ENCODE data around the gene EXOC6B. TPM values are rescaled to one million over a fixed set of nuclear protein-coding genes. Genes with fewer than 3 reads are reported as not detected.

Gene EXOC6B
- total and polyA plus RNA-seq, 3 donors from 2014 or later = 27.7 to 45.2 (median 31.7) TPM

DNA sequence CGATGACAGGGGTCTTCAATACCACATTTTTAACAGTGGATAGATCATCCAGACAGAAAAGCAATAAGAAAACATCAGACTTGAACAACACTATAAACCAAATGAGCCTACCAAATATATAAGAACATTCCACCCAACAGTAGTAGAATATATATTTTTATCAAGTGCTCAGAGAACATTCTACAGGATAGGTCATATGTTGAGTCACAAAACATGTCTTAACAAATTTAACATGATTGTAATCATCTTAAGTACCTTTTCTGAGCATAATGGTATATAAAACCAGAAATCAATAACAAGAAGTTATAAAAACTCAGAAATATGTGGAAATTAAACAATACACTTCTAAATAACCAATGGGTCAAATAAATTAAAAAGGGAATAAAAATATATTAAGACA, 484.2 kb downstream of the EXOC6B start:
- no peaks in the 10 kb centered on the region for H3K4me1 ChIP-seq
- intact Hi-C loops (cut with DNase I; ENCODE audit: low total_unique reads) = no loop called here
- no peaks in the 10 kb centered on the region for H3K9me3 ChIP-seq
- no peak for DNase-seq
- no peak overlapping the region for H3K27ac ChIP-seq
- H3K4me3 ChIP-seq = no peak overlapping the region
- no peak for TF ChIP-seq POLR2A (IDR thresholded peaks at IDR 0.05)
- TF ChIP-seq, protein P1, sequence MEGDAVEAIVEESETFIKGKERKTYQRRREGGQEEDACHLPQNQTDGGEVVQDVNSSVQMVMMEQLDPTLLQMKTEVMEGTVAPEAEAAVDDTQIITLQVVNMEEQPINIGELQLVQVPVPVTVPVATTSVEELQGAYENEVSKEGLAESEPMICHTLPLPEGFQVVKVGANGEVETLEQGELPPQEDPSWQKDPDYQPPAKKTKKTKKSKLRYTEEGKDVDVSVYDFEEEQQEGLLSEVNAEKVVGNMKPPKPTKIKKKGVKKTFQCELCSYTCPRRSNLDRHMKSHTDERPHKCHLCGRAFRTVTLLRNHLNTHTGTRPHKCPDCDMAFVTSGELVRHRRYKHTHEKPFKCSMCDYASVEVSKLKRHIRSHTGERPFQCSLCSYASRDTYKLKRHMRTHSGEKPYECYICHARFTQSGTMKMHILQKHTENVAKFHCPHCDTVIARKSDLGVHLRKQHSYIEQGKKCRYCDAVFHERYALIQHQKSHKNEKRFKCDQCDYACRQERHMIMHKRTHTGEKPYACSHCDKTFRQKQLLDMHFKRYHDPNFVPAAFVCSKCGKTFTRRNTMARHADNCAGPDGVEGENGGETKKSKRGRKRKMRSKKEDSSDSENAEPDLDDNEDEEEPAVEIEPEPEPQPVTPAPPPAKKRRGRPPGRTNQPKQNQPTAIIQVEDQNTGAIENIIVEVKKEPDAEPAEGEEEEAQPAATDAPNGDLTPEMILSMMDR (IDR thresholded peaks at IDR 0.05) = no peak
- no peaks in the 10 kb centered on the region for H3K36me3 ChIP-seq (ENCODE audit: low read depth, missing control alignments)
- no peaks in the 10 kb centered on the region for H3K27me3 ChIP-seq
- WGBS, 2 donors = 90 to 91% methylated on average over 1 of the region's 1 CpG

DNA sequence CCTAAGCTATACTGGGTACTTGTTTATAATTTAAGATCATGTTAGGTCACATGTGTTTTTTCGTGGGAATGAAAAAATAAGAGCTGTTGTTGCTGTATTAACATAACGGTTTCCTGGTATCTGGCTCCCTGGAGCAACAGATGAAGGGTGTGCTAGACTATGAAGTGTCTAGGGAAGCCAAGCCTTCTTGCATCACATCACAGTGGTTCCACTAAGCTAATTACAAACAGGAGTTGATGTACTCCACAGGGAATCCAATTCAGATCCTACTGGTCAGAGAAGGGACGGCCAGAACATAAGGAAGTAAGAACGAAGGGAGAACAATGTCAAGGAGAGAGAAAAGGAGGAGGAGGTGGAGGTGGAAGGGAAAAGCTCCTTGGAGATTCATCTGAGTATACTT, 485.2 kb downstream of the EXOC6B start:
- no peaks in the 10 kb centered on the region for H3K27me3 ChIP-seq
- 87 to 89% methylated on average over 4 of the region's 4 CpGs for WGBS, 2 donors
- H3K27ac ChIP-seq = no peak overlapping the region
- intact Hi-C loops (cut with DNase I; ENCODE audit: low total_unique reads) = no loop called here
- H3K4me1 ChIP-seq = no peaks in the 10 kb centered on the region
- H3K36me3 ChIP-seq (ENCODE audit: low read depth, missing control alignments) = no peaks in the 10 kb centered on the region
- TF ChIP-seq POLR2A (IDR thresholded peaks at IDR 0.05) = no peak
- TF ChIP-seq, protein P1 (IDR thresholded peaks at IDR 0.05) = no peak
- no peaks in the 10 kb centered on the region for H3K9me3 ChIP-seq
- H3K4me3 ChIP-seq = no peak overlapping the region
- no peak for DNase-seq

DNA sequence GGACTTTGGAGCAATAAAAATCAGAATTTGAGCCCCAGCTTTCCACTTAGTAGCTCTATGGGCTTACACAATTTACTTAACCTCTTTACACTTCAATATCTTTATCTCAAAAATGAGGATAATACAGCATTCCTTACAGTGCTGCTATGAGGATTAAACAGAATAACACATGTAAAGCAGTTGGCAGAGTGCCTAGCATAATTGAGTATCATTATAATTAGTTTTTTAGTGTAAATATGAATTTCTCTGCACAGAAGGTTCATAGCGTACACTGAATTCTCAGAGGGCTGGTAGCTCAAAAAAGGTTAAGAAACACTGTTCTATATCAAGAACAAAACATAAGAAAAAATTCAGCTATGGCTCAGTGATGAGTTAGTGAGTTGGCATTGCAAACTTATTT, 487.8 kb downstream of the EXOC6B start:
- Histone ChIP-seq H3K4me3 (no peak overlapping the region), H3K36me3 (ENCODE audit: low read depth, missing control alignments) (no peaks in the 10 kb centered on the region), H3K27ac (no peak overlapping the region), H3K9me3 (no peaks in the 10 kb centered on the region), H3K27me3 (no peaks in the 10 kb centered on the region), H3K4me1 (no peaks in the 10 kb centered on the region)
- no peak for DNase-seq
- TF ChIP-seq, protein P1 (IDR thresholded peaks at IDR 0.05) = no peak
- TF ChIP-seq POLR2A (IDR thresholded peaks at IDR 0.05) = no peak
- whole genome bisulfite sequencing, 2 donors = 87 to 88% methylated on average over 1 of the region's 1 CpG
- intact Hi-C loops (cut with DNase I; ENCODE audit: low total_unique reads) = no loop called here

DNA sequence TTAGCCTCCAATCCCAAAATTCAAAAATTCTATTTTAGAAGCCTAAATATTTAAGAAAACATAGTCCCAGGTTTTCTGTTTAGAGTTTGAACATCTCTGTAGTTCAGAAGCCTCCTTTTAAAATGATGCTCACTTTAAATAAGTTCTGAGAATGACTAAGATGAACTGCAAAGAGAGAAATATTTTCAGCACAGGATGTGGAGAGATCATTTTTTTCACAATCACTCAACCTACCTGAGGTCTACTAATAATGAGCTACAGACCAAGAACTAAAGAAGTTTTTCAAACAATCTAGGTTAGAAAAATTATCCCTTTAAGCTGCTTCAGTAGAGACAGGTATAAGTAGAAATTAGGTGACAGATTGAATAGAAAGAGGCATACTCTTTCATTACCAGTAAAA, 493.1 kb downstream of the EXOC6B start:
- Histone ChIP-seq H3K4me3 (no peak overlapping the region), H3K36me3 (ENCODE audit: low read depth, missing control alignments) (no peaks in the 10 kb centered on the region), H3K27me3 (no peaks in the 10 kb centered on the region), H3K27ac (no peak overlapping the region), H3K4me1 (no peaks in the 10 kb centered on the region), H3K9me3 (no peaks in the 10 kb centered on the region)
- TF ChIP-seq, protein P1 (IDR thresholded peaks at IDR 0.05) = no peak
- TF ChIP-seq POLR2A (IDR thresholded peaks at IDR 0.05) = no peak
- no peak for DNase-seq
- intact Hi-C loops (cut with DNase I; ENCODE audit: low total_unique reads) = no loop called here

DNA sequence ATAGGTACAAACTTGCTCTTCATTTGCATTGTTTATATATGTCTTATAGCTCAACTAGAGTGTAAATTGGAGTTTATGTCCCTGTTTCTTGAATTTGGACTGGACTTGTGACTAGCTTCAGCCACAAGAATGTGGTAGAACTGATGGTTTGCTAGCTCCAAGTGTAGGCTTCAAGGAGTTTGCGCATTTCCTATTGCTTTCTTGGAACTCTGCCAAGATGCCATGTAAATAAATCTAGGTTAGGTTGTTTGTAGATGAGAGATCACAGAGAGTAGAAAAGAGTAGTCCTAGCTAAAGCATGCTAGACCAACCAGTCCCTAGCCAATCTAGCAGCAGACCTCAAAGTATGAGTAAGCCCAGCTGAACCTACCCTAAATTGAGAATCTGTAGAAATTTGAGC, 495.2 kb downstream of the EXOC6B start:
- intact Hi-C loops (cut with DNase I; ENCODE audit: low total_unique reads) = no loop called here
- Histone ChIP-seq H3K36me3 (ENCODE audit: low read depth, missing control alignments) (no peaks in the 10 kb centered on the region), H3K27me3 (no peaks in the 10 kb centered on the region), H3K27ac (no peak overlapping the region), H3K4me1 (no peaks in the 10 kb centered on the region), H3K9me3 (no peaks in the 10 kb centered on the region), H3K4me3 (no peak overlapping the region)
- no peak for DNase-seq
- TF ChIP-seq, protein P1 (IDR thresholded peaks at IDR 0.05) = no peak
- no peak for TF ChIP-seq POLR2A (IDR thresholded peaks at IDR 0.05)
- WGBS, 2 donors = 100% methylated on average over 1 of the region's 1 CpG
